Measurements from ENCODE around the gene IFI16. TPM values are rescaled to one million over a fixed set of nuclear protein-coding genes. Genes with fewer than 3 reads are reported as not detected.

IFI16 gene
- polyA plus RNA-seq, 3 donors: 64.8 to 99.7 (median 80.1) TPM

- H3K27me3 ChIP-seq (ENCODE audit: control insufficient read depth in 2 of 2, insufficient read depth in 2 of 2, low read length in 2 of 2): no peaks in the 10 kb centered on the region
- peaks cover 0 to 4% of the 10 kb centered on the region in 2 donors for H3K36me3 Mint-ChIP-seq
- peaks cover 0 to 2% (median 0%) of the 10 kb centered on the region in 3 donors for H3K27me3 Mint-ChIP-seq (ENCODE audit: low read depth in 3 of 3)
- peaks cover 14% of the 10 kb centered on the region in 2 donors for H3K9me3 ChIP-seq (replicated peaks in 1 of 2; ENCODE audit: control insufficient read depth in 1 of 2, insufficient read depth in 1 of 2, low read length in 2 of 2)
- no peak overlapping the region for H3K4me2 ChIP-seq (replicated peaks; ENCODE audit: extremely low read depth, low read length, poor library complexity, severe bottlenecking)
- H3K9me3 Mint-ChIP-seq: peaks cover 7 to 15% (median 10%) of the 10 kb centered on the region in 7 donors
- intact Hi-C loops (cut with micrococcal nuclease): no loop called here
- no peaks in the 10 kb centered on the region for H3K4me1 ChIP-seq (ENCODE audit: control insufficient read depth in 1 of 2, insufficient read depth in 2 of 2, low read length in 2 of 2)
- no peaks in the 10 kb centered on the region for H3K79me2 ChIP-seq (ENCODE audit: insufficient read depth, low read length)
- 100% methylated on average over 1 of the region's 4 CpGs for WGBS (ENCODE audit: insufficient coverage)
- H3K27ac Mint-ChIP-seq: no peak overlapping the region
- H2AFZ ChIP-seq (ENCODE audit: insufficient read depth, low read depth, low read length, poor library complexity, severe bottlenecking): no peak overlapping the region
- H3K9ac ChIP-seq (ENCODE audit: insufficient read depth, low read length, poor library complexity, severe bottlenecking): no peak overlapping the region
- DNase-seq: no peak
- no peaks in the 10 kb centered on the region for H4K20me1 ChIP-seq (ENCODE audit: insufficient read depth, low read length)
- H3K4me3 Mint-ChIP-seq: no peak overlapping the region
- no peaks in the 10 kb centered on the region for H3K36me3 ChIP-seq (replicated peaks in 1 of 2; ENCODE audit: control insufficient read depth in 1 of 2, insufficient read depth in 2 of 2, low read length in 2 of 2)
- no peaks in the 10 kb centered on the region for H3K4me1 Mint-ChIP-seq
- TF ChIP-seq CTCF (IDR thresholded peaks at IDR 0.05): no peak
- H3K4me3 ChIP-seq (replicated peaks in 1 of 3; ENCODE audit: low read depth in 2 of 3, low read length in 3 of 3): no peak overlapping the region
- H3K27ac ChIP-seq (ENCODE audit: low read depth in 1 of 2, low read length in 2 of 2): no peak overlapping the region
Observed at GRCh38 chr1:158976219-158976618, 33.5 kb upstream of the IFI16 start.

DNA sequence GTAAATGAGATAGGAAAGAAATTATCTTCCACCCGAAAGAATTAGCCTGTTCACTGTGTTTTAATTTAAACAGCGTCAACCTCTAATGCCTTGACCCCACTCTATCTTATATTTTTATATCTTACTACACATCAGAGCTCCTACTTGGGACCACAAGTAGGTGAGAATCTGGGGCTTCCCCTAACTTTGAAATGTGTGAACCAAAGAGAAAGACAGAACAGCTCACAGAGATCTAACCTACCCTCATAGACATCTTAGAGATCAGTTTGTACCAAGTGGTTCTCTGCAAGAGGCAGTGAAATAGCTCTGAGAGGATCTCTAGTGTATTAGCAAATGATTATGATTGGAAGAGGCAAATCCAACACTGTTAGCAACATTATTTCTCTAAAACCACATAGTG is 31.0 kb upstream of the IFI16 start:
- Mint-ChIP-seq H3K36me3 (peaks cover 0 to 4% of the 10 kb centered on the region in 2 donors), H3K9me3 (peaks cover 15 to 24% (median 20%) of the 10 kb centered on the region in 7 donors), H3K4me1 (no peaks in the 10 kb centered on the region), H3K27me3 (ENCODE audit: low read depth in 3 of 3) (peaks cover 0 to 2% (median 0%) of the 10 kb centered on the region in 3 donors), H3K4me3 (no peak overlapping the region), H3K27ac (no peak overlapping the region)
- Histone ChIP-seq H3K27ac (ENCODE audit: low read depth in 1 of 2, low read length in 2 of 2) (no peak overlapping the region), H3K9me3 (replicated peaks in 1 of 2; ENCODE audit: control insufficient read depth in 1 of 2, insufficient read depth in 1 of 2, low read length in 2 of 2) (peaks cover 14 to 15% of the 10 kb centered on the region in 2 donors), H3K4me2 (replicated peaks; ENCODE audit: extremely low read depth, low read length, poor library complexity, severe bottlenecking) (no peak overlapping the region), H3K27me3 (ENCODE audit: control insufficient read depth in 2 of 2, insufficient read depth in 2 of 2, low read length in 2 of 2) (no peaks in the 10 kb centered on the region), H2AFZ (ENCODE audit: insufficient read depth, low read depth, low read length, poor library complexity, severe bottlenecking) (peak overlapping the region; percentile 12), H3K79me2 (ENCODE audit: insufficient read depth, low read length) (no peaks in the 10 kb centered on the region), H3K9ac (ENCODE audit: insufficient read depth, low read length, poor library complexity, severe bottlenecking) (no peak overlapping the region), H3K4me3 (replicated peaks in 1 of 3; ENCODE audit: low read depth in 2 of 3, low read length in 3 of 3) (no peak overlapping the region), H4K20me1 (ENCODE audit: insufficient read depth, low read length) (no peaks in the 10 kb centered on the region), H3K36me3 (replicated peaks in 1 of 2; ENCODE audit: control insufficient read depth in 1 of 2, insufficient read depth in 2 of 2, low read length in 2 of 2) (no peaks in the 10 kb centered on the region), H3K4me1 (ENCODE audit: control insufficient read depth in 1 of 2, insufficient read depth in 2 of 2, low read length in 2 of 2) (no peaks in the 10 kb centered on the region)
- no peak for DNase-seq
- intact Hi-C loops (cut with micrococcal nuclease): no loop called here
- no CpG with 5 or more reads among the region's 2 CpGs for WGBS (ENCODE audit: insufficient coverage)
- TF ChIP-seq CTCF (IDR thresholded peaks at IDR 0.05): no peak
